Duodenal mucosa (tissue), 2 donors: ENCODE measurements around the gene PRKCH.

Source experiments
- H3K27ac ChIP-seq: one replicate; pipeline ENCODE4 v1.7.0; 2013; ENCODE audit warnings: low read depth, low read length
- H3K27me3 ChIP-seq, 2 donors: one replicate each; pipeline ENCODE4 v1.7.0; 2013; ENCODE audit warnings: low read length in 2 of 2, control low read depth in 1 of 2; ENCODE audit not compliant: insufficient read depth in 2 of 2, control insufficient read depth in 1 of 2
- H3K36me3 ChIP-seq, 2 donors: one replicate each; pipeline ENCODE4 v1.7.0; 2013; ENCODE audit warnings: low read length in 2 of 2, control low read depth in 1 of 2; ENCODE audit not compliant: insufficient read depth in 2 of 2, control insufficient read depth in 1 of 2
- H3K4me1 ChIP-seq, 2 donors: one replicate each; pipeline ENCODE4 v1.7.0; 2013; ENCODE audit warnings: low read length in 2 of 2, control low read depth in 1 of 2; ENCODE audit not compliant: insufficient read depth in 2 of 2, control insufficient read depth in 1 of 2
- H3K4me3 ChIP-seq, 2 donors: one replicate each; pipeline ENCODE4 v1.7.0; 2013; ENCODE audit warnings: low read length in 2 of 2, low read depth in 1 of 2
- H3K9ac ChIP-seq, 2 donors: one replicate each; pipeline ENCODE4 v1.7.0; 2013; ENCODE audit warnings: low read length in 2 of 2, low read depth in 1 of 2
- H3K9me3 ChIP-seq, 2 donors: one replicate each; pipeline ENCODE4 v1.7.0; 2013; ENCODE audit warnings: low read length in 2 of 2, control low read depth in 1 of 2; ENCODE audit not compliant: control insufficient read depth in 1 of 2

The PRKCH gene

DNA sequence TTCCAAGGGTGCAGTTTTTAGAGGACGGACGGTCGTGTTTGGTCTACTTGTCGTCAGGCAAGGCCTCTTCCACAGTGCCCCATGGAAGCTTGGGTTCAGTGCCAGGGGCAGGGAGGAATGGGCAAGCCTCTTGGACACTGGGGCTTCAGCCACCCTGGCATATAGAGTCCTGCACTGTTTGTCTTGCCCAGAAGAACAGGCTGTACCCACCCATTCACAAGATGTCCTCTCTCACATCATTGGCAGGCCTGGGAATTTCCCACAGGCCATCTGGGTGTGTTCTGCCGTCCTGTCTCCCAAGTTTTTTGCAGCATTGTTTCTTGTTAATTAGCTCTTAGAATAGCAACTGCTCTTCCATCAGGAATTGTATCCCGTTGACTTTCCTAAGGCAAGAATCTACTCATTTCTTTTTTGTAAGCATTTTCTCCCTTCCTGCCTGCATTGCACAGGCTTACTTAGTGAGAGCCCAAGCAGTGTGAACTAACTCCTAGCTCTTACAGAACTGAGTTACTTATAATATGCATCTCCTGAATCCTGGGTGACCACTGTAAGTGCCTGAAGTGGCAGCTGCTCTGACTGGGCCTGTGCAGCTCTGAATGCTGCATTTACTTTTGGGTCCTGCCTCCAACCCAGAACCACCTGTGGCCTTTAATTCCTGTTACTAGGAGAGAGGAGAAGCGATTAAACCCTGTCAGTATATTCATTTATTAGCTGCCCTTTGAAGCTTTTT is 224.5 kb downstream of the PRKCH start:
- Histone ChIP-seq H3K27me3 (no peaks in the 10 kb centered on the region), H3K4me3 (no peak overlapping the region), H3K36me3 (peaks cover 0 to 3% of the 10 kb centered on the region in 2 donors), H3K4me1 (peaks cover 7 to 16% of the 10 kb centered on the region in 2 donors), H3K27ac (no peak overlapping the region), H3K9ac (no peak overlapping the region), H3K9me3 (no peaks in the 10 kb centered on the region)

DNA sequence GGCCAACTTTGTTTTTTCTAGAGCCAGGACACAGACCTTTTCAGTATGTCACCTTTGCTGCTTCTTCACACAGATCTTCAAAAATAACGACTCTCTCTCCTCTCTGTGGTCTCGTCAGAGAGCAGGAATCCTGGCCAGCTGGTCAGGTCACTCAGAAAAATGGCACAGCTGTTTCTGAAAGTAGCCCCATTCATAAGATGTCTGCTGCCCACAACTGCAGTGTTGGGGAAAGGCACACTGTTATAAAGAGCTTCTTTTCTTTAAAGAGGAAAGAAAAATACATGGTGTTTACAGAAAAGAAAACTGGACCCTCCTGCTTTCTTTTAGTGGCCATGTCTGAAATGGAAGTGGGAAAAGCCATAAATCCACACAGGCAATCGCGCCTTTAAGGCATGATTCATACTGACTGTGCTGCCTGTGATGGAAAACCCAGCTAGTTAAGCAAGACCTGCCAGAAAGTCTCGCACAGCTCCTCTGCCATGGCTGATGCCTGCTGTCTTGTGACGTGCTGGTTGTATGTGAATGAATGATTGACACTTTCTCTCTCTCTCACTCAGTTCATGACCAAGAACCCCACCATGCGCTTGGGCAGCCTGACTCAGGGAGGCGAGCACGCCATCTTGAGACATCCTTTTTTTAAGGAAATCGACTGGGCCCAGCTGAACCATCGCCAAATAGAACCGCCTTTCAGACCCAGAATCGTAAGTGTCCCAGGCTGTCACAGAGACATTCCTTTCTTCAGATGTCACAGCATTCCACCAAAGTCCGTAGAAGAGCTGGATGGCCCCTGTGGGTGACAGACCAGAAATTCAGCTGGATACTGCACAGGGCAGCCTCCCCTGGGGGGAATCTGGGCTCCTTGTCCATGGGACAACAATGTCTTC is 226.0 kb downstream of the PRKCH start:
- Histone ChIP-seq H3K9ac (no peak overlapping the region), H3K27me3 (no peaks in the 10 kb centered on the region), H3K27ac (no peak overlapping the region), H3K36me3 (peaks cover 0 to 3% of the 10 kb centered on the region in 2 donors), H3K9me3 (no peaks in the 10 kb centered on the region), H3K4me3 (no peak overlapping the region), H3K4me1 (peaks cover 14 to 28% of the 10 kb centered on the region in 2 donors)

DNA sequence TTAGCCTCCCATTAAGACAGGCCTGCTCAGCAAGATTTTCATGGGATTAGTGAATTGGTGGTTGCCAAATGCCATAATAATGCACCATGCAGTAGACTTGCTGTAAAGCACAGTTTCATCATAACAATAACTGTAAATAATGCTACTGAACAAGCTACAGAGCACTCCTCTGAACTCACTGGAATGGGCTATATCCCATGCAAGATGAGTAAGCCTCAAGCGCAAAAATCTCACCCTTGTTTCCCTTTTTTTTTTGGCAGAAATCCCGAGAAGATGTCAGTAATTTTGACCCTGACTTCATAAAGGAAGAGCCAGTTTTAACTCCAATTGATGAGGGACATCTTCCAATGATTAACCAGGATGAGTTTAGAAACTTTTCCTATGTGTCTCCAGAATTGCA is 228.0 kb downstream of the PRKCH start:
- Histone ChIP-seq H3K9me3 (no peaks in the 10 kb centered on the region), H3K36me3 (peaks cover 0 to 3% of the 10 kb centered on the region in 2 donors), H3K27me3 (no peaks in the 10 kb centered on the region), H3K9ac (no peak overlapping the region), H3K4me3 (no peak overlapping the region), H3K27ac (no peak overlapping the region), H3K4me1 (peaks cover 25 to 39% of the 10 kb centered on the region in 2 donors)

DNA sequence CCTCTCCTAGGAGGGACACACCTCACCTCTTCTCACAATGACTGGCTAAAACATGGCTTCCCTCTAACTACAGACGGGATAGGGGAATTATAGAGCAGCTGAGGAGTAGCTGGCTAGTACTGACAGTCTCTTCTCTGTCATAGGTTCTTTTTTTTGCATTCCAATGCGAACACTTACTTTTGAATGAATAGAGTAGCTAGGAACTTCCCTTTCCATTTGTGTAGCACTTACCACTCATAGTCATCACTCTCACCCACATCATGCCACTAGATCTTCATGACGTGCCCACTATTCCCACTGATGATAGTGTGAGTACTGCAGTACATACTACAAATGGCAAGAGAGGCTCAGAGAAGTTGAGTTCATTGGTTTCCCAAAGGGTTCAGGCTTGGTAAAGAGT is 230.0 kb downstream of the PRKCH start:
- Histone ChIP-seq H3K4me1 (peaks cover 27 to 47% of the 10 kb centered on the region in 2 donors), H3K36me3 (peaks cover 0 to 3% of the 10 kb centered on the region in 2 donors), H3K9me3 (no peaks in the 10 kb centered on the region), H3K27ac (no peak overlapping the region), H3K27me3 (no peaks in the 10 kb centered on the region), H3K9ac (no peak overlapping the region), H3K4me3 (no peak overlapping the region)

DNA sequence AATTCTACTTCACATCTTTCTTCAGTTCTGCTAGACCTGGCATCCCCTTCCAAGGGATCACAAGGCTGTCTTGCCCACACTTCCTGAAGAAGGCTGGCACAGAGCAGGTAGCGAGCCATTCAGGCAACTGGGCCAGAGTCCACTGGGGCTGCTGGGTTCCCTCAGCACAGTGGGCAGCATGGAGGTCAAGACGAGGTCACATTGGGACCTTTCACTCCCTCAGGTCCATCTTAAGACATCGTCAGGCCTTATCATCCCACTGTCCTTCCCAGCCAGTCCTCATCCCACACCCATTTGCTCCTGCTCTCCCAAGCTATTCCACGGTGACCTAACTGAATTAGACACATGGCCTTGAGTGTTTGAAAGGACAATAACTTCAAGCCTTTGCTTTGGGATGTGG is 230.9 kb downstream of the PRKCH start:
- Histone ChIP-seq H3K36me3 (peaks cover 0 to 3% of the 10 kb centered on the region in 2 donors), H3K4me1 (peaks cover 27 to 42% of the 10 kb centered on the region in 2 donors), H3K27ac (no peak overlapping the region), H3K9me3 (no peaks in the 10 kb centered on the region), H3K9ac (no peak overlapping the region), H3K27me3 (no peaks in the 10 kb centered on the region), H3K4me3 (peak overlapping the region; percentile 3 to 4)

DNA sequence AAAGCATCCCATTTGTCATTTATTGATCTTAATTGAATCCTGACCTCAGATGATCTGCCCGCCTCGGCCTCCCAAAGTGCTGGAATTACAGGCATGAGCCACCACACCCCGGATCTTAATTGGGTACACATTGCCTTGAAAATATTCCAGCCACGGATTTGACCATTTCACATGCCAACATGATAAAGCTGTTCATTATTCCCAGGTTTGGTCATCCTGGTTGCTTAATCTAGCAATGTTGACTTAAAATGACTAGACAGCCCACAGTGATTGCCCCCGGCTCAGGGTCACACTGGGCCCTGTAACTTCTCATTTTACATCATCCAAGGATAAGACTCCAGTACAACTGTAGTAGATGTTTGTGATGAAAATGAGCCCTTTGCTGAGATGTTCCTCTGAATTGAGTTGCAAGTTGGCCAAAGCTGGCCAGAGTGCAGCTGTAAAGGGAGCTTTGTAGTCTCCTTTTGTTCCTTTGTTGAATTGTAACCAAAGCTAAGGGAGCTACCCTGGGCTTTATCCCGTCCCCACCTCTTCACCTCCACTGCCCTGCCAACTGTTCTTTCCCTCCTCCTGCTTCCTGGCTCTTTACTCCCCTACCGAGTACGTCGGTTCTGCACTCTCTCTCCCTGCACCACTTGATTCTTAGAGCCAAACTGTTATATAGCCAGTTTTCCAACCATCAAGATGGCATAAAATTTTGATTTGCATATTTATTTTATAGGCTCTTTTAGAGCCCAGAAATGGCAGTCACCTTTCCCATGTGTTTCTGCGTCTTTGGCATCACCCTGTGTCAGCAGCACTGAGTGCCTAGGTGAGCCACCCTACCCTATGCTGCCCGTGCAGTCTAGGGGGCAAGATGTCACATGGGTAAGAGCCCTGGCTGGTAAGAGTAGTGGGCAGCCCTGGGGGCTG is 232.6 kb downstream of the PRKCH start:
- no peak overlapping the region for H3K27ac ChIP-seq
- H3K27me3 ChIP-seq: no peaks in the 10 kb centered on the region
- peaks cover 34 to 47% of the 10 kb centered on the region in 2 donors for H3K4me1 ChIP-seq
- no peak overlapping the region for H3K9ac ChIP-seq
- no peaks in the 10 kb centered on the region for H3K9me3 ChIP-seq
- no peak overlapping the region for H3K4me3 ChIP-seq
- H3K36me3 ChIP-seq: peaks cover 0 to 2% of the 10 kb centered on the region in 2 donors

DNA sequence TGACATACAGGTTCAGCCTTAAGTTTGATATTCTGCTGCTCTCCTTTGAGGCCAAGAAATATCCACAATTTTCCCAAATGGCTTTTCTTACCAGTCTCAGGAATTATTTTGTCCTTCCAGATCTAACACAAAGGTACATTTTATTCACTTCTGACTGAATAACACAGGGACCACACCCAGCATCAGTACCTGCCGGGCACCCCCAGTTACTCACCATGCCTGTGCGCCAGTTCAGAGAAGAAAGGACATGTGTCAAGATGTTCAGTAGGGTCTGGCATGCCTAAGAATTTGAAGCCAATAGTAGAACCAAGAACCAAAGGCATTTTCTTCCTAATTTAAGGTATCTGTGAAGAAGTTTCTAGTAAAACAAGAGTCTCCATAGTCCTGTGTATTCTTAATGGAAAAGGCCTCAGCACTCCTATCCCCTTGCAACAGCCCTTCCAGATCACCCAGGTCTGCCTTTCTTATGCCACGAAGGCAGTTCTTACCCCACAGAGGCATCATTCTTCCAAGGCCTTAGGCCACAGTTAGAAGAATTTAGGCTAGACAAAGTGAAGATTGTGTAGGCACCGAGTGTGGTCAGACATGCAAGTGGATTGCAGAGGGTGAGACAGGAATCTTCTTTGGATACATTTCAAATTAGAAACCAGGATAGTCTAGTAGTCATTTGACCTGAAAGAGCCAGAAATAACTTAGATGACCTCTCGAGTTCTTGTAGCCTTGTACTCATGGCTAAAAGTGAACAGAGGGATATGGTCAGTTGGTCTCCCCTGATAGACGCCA is 233.9 kb downstream of the PRKCH start:
- Histone ChIP-seq H3K9me3 (no peaks in the 10 kb centered on the region), H3K36me3 (no peaks in the 10 kb centered on the region)

DNA sequence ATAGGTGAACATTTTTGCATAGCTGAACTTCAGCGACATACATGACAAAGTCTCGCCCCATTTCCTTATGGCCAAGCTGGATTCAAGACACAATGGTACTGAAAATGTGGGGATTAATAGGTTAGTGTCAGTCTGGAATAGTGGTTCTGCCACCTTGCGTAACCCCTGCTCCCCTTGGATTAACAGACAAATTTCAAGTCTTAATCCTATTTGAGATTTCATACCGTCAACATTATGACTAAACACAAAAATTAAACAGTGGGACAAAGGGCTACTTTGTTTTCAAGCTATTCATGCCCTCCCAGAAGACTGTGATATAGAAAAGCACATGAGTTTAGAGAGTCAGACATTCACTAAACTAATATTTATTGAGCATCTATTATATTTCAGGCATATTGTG is 235.1 kb downstream of the PRKCH start:
- H3K27ac ChIP-seq: no peak overlapping the region
- H3K27me3 ChIP-seq: no peaks in the 10 kb centered on the region
- no peak overlapping the region for H3K9ac ChIP-seq
- no peaks in the 10 kb centered on the region for H3K9me3 ChIP-seq
- peaks cover 45 to 69% of the 10 kb centered on the region in 2 donors for H3K4me1 ChIP-seq
- no peaks in the 10 kb centered on the region for H3K36me3 ChIP-seq
- H3K4me3 ChIP-seq: no peak overlapping the region

More for the DNA sequence above, 233.9 kb downstream of the PRKCH start:
- Histone ChIP-seq H3K27me3 (no peaks in the 10 kb centered on the region), H3K4me1 (peaks cover 37 to 59% of the 10 kb centered on the region in 2 donors), H3K9ac (no peak overlapping the region), H3K4me3 (no peak overlapping the region), H3K27ac (no peak overlapping the region)

DNA sequence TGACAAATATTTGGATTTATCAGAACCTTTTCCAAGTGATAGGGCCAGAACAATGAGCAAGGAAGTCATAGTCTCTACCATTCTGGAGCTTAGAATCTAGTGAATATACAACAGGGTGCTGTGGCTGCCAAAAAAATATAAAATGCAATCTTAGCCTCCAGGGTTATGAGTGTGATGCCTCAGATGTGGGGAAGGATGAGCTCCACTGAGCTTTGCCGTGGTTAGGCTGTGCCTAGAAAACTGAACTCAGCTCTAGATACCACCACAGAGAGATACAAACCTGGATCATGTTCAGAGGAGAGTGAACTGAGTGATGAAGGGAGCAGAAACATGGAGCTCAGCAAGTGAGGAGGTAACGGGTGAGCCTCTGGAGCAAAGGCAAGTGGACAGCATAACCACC is 235.9 kb downstream of the PRKCH start:
- H3K4me3 ChIP-seq: no peak overlapping the region
- H3K9ac ChIP-seq: no peak overlapping the region
- H3K9me3 ChIP-seq: no peaks in the 10 kb centered on the region
- no peak overlapping the region for H3K27ac ChIP-seq
- H3K36me3 ChIP-seq: no peaks in the 10 kb centered on the region
- H3K27me3 ChIP-seq: no peaks in the 10 kb centered on the region
- peaks cover 48 to 69% of the 10 kb centered on the region in 2 donors for H3K4me1 ChIP-seq
